Measurements from ENCODE around the gene KDM4B.

The KDM4B gene

GRCh38 chr19:5068233-5069072 is 99.5 kb downstream of the KDM4B start:
- DNase-seq (ENCODE audit: low read depth, low spot score) = no peak

- DNase-seq (ENCODE audit: low read depth, low spot score) = no peak
These were observed 101.4 kb downstream of the KDM4B start for GRCh38 chr19:5070331-5070730.

GRCh38 chr19:5070930-5071329 is 102.0 kb downstream of the KDM4B start:
- DNase-seq (ENCODE audit: low read depth, low spot score) = no peak

GRCh38 chr19:5071579-5071978 is 102.7 kb downstream of the KDM4B start:
- no peak for DNase-seq (ENCODE audit: low read depth, low spot score)

- no peak for DNase-seq (ENCODE audit: low read depth, low spot score)
These were observed 103.2 kb downstream of the KDM4B start for GRCh38 chr19:5072115-5072514.

GRCh38 chr19:5073153-5073844 is 104.4 kb downstream of the KDM4B start:
- DNase-seq (ENCODE audit: low read depth, low spot score) = no peak

- DNase-seq (ENCODE audit: low read depth, low spot score) = no peak
These were observed 105.5 kb downstream of the KDM4B start for GRCh38 chr19:5074407-5074806.

- DNase-seq (ENCODE audit: low read depth, low spot score) = no peak
These were observed 106.0 kb downstream of the KDM4B start for GRCh38 chr19:5074830-5075394.

GRCh38 chr19:5075597-5075996 is 106.7 kb downstream of the KDM4B start:
- no peak for DNase-seq (ENCODE audit: low read depth, low spot score)

- no peak for DNase-seq (ENCODE audit: low read depth, low spot score)
These were observed 107.7 kb downstream of the KDM4B start for GRCh38 chr19:5076440-5077208.

GRCh38 chr19:5077209-5077515 is 108.2 kb downstream of the KDM4B start:
- DNase-seq (ENCODE audit: low read depth, low spot score) = no peak

- DNase-seq (ENCODE audit: low read depth, low spot score) = no peak
These were observed 109.3 kb downstream of the KDM4B start for GRCh38 chr19:5078182-5078581.

GRCh38 chr19:5078666-5079065 is 109.8 kb downstream of the KDM4B start:
- DNase-seq (ENCODE audit: low read depth, low spot score) = no peak

- no peak for DNase-seq (ENCODE audit: low read depth, low spot score)
These were observed 110.3 kb downstream of the KDM4B start for GRCh38 chr19:5079071-5079774.

- no peak for DNase-seq (ENCODE audit: low read depth, low spot score)
These were observed 111.2 kb downstream of the KDM4B start for GRCh38 chr19:5080030-5080654.

GRCh38 chr19:5080809-5081208 is 111.9 kb downstream of the KDM4B start:
- no peak for DNase-seq (ENCODE audit: low read depth, low spot score)

GRCh38 chr19:5081443-5082161 is 112.7 kb downstream of the KDM4B start:
- no peak for DNase-seq (ENCODE audit: low read depth, low spot score)

- DNase-seq (ENCODE audit: low read depth, low spot score) = no peak
These were observed 114.6 kb downstream of the KDM4B start for GRCh38 chr19:5083547-5083965.

- no peak for DNase-seq (ENCODE audit: low read depth, low spot score)
These were observed 116.7 kb downstream of the KDM4B start for GRCh38 chr19:5085566-5085965.

GRCh38 chr19:5086230-5086629 is 117.3 kb downstream of the KDM4B start:
- no peak for DNase-seq (ENCODE audit: low read depth, low spot score)
